HCT116 (cell line): ENCODE results near the gene MSL2. TPM values are rescaled to one million over a fixed set of nuclear protein-coding genes. Genes with fewer than 3 reads are reported as not detected.

ENCODE experiments used
- ATAC-seq: fragments of 200-7000 bp; cut with Tn5 transposase; 2 replicates; pipeline ENCODE4 v1.9.1; 2020; ENCODE audit warnings: mild to moderate bottlenecking, moderate library complexity
- BruUV-seq: library from RNA; stranded (reverse); fragments of 400-500 nt; replicated peaks from 2 replicates; lab custom pipeline; 2021; lab: Mats Ljungman, UMichigan
- CTCF ChIA-PET: fragments of 300-600 bp; sonication (Branson Sonifier 250); formaldehyde crosslinking; loops from one replicate; lab custom pipeline; 2021; ENCODE audit warnings: antibody characterized with exemption; lab: Charles Lee
- POLR2A ChIA-PET: fragments of 300-600, 350-600 bp; sonication (Branson Sonifier 250); formaldehyde crosslinking; loops from one replicate; lab custom pipeline; 2021; ENCODE audit warnings: antibody characterized with exemption; lab: Charles Lee
- RAD21 ChIA-PET, 2 experiments: fragments of 300-600 bp; sonication (Branson Sonifier 250); formaldehyde crosslinking; loops; one replicate each; lab custom pipeline; 2023; ENCODE audit warnings: low total read pairs in 2 of 2; ENCODE audit not compliant: uncharacterized antibody in 2 of 2, unreplicated experiment in 2 of 2, low non-redundant PET in 1 of 2; lab: Charles Lee
- DNase-seq: peaks from one replicate; pipeline ENCODE4 v3.0.0-alpha.2; 2010; ENCODE audit warnings: low read depth, low spot score
- H2AFZ ChIP-seq: fragments of 200-600 bp; shearing (Covaris generic), sonication (generic); 2 replicates; pipeline ENCODE4 v1.6.1; 2017; ENCODE audit warnings: low read depth, mixed run types, mixed read lengths, antibody characterized with exemption, low read length; ENCODE audit not compliant: poor library complexity, severe bottlenecking
- H3K27ac ChIP-seq: 2 replicates; pipeline ENCODE4 v1.5.1; 2012; ENCODE audit warnings: low read depth, low read length
- H3K27me3 ChIP-seq: fragments of 200-600 bp; sonication (generic); 2 replicates; pipeline ENCODE4 v1.6.1; 2016; ENCODE audit warnings: mixed run types, low read length, mixed read lengths; ENCODE audit not compliant: insufficient read depth
- H3K36me3 ChIP-seq, 2 experiments: fragments of 200-500 bp in 1 of 2; fragments of 200-600 bp in 1 of 2; sonication (Bioruptor generic) in 1 of 2; sonication (generic) in 1 of 2; 2 replicates each; pipeline versions ENCODE4 v1.5.1 to v1.6.1; 2014 to 2016; ENCODE audit warnings: low read length in 2 of 2, inconsistent platforms in 1 of 2, mixed read lengths in 1 of 2, mixed run types in 1 of 2; ENCODE audit not compliant: insufficient read depth in 2 of 2, control insufficient read depth in 1 of 2
- H3K4me1 ChIP-seq, 2 experiments: fragments of 200-600 bp in 1 of 2; sonication (generic) in 1 of 2; 2 replicates each; pipeline versions ENCODE4 v1.5.1 to v1.6.1; 2012 to 2017; ENCODE audit warnings: low read length in 2 of 2, inconsistent platforms in 1 of 2, mild to moderate bottlenecking in 1 of 2, mixed read lengths in 1 of 2, mixed run types in 1 of 2, moderate library complexity in 1 of 2; ENCODE audit not compliant: insufficient read depth in 2 of 2, control insufficient read depth in 1 of 2
- H3K4me2 ChIP-seq: fragments of 200-600 bp; sonication (generic); 2 replicates; pipeline ENCODE4 v1.6.1; 2017; ENCODE audit warnings: mixed run types, low read length, mixed read lengths
- H3K4me3 ChIP-seq, 2 experiments: fragments of 200-600 bp in 1 of 2; sonication (generic) in 1 of 2; replicated peaks in 1 of 2; 2 replicates each; pipeline ENCODE4 v1.5.1; 2011 to 2016; ENCODE audit warnings: low read length in 2 of 2, control low read depth in 1 of 2, low read depth in 1 of 2, mild to moderate bottlenecking in 1 of 2, mixed read lengths in 1 of 2, mixed run types in 1 of 2
- H3K79me2 ChIP-seq: fragments of 200-600 bp; sonication (generic); 2 replicates; pipeline ENCODE4 v1.6.1; 2017; ENCODE audit warnings: mild to moderate bottlenecking, mixed run types, low read length, moderate library complexity, mixed read lengths; ENCODE audit not compliant: insufficient read depth
- H3K9ac ChIP-seq: fragments of 200-600 bp; sonication (generic); 2 replicates; pipeline ENCODE4 v1.6.1; 2016; ENCODE audit warnings: low read length, mixed read lengths
- H3K9me2 ChIP-seq: fragments of 200-600 bp; sonication (generic), shearing (Covaris generic); 2 replicates; pipeline ENCODE4 v1.6.1; 2017; ENCODE audit warnings: mixed run types, mild to moderate bottlenecking, moderate library complexity; ENCODE audit not compliant: insufficient read depth
- H3K9me3 ChIP-seq, 2 experiments: fragments of 200-500 bp in 1 of 2; fragments of 200-600 bp in 1 of 2; sonication (Bioruptor generic) in 1 of 2; sonication (generic) in 1 of 2; 2 replicates each; pipeline ENCODE4 v1.6.1; 2014 to 2017; ENCODE audit warnings: low read length in 2 of 2, mixed read lengths in 2 of 2, inconsistent platforms in 1 of 2, low read depth in 1 of 2, mild to moderate bottlenecking in 1 of 2, mixed run types in 1 of 2, moderate library complexity in 1 of 2; ENCODE audit not compliant: control insufficient read depth in 1 of 2, insufficient read depth in 1 of 2
- H4K20me1 ChIP-seq: fragments of 200-600 bp; sonication (generic), shearing (Covaris generic); 2 replicates; pipeline ENCODE4 v1.6.1; 2017; ENCODE audit warnings: mixed run types, mild to moderate bottlenecking, moderate library complexity; ENCODE audit not compliant: insufficient read depth
- CEBPB ChIP-seq: IDR thresholded peaks from 2 replicates; pipeline ENCODE4 v1.6.1; 2012; ENCODE audit warnings: low read depth
- intact Hi-C: fragments of 100-400 bp; cut with micrococcal nuclease; formaldehyde crosslinking; loops from 2 replicates; pipeline ENCODE4 v1.10.0; 2022
- total RNA-seq: library from RNA; stranded (reverse); gene quantifications from one replicate; pipeline ENCODE4 v1.2.1, GENCODE V29; 2021; ENCODE audit not compliant: unreplicated experiment

Gene MSL2
- total RNA-seq, 1 experiment from 2014 or later: 34.8 TPM

DNA sequence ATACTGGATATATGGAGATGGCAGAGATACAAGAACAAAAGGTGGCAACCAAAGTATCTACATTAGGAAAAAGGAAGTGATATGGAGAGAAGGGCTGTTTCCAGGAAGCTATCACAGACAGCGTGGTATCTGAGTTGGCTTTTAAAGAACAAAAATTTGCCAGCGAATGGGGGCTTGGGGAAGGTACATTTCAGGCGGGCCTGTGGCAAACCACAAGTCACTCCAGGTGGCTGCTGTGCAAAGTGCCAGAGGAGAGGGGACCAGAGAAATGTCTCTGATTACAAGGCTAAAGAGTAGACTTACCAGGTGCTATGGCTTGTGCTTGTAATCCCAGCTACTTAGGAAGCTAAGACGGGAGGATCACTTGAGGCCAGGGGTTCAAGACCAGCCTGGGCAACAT is 91.1 kb downstream of the MSL2 start:
- no TSS peak for BruUV-seq
- intact Hi-C loops: no loop called here
- DNase-seq: no peak
- H3K79me2 ChIP-seq: no peaks in the 10 kb centered on the region
- H3K4me2 ChIP-seq: no peak overlapping the region
- H3K9ac ChIP-seq: no peak overlapping the region
- H3K9me2 ChIP-seq: no peaks in the 10 kb centered on the region
- ChIA-PET POLR2A (no interaction called here), RAD21 (no interaction called here), CTCF (no interaction called here)
- no peaks in the 10 kb centered on the region for H3K36me3 ChIP-seq
- no peaks in the 10 kb centered on the region for H3K4me1 ChIP-seq
- no peak overlapping the region for H2AFZ ChIP-seq
- no peak overlapping the region for H3K27ac ChIP-seq
- ATAC-seq: no peak
- no peaks in the 10 kb centered on the region for H4K20me1 ChIP-seq
- no peaks in the 10 kb centered on the region for H3K9me3 ChIP-seq
- no peak for TF ChIP-seq CEBPB
- TF ChIP-seq, all 23 proteins: peak for 0
- H3K27me3 ChIP-seq: no peaks in the 10 kb centered on the region
- H3K4me3 ChIP-seq: no peak overlapping the region

Other genes with a start within 250 kb of the MSL2 start
- 6.1 TPM for gene PPP2R3A, start 230.6 kb downstream of the MSL2 start, total RNA-seq
- gene PCCB, start 54.0 kb upstream of the MSL2 start, total RNA-seq: 48.9 TPM